Mesodermal cell (in vitro differentiated cells): ENCODE measurements around the gene SEMA5A.

Experiments
- H3K27ac ChIP-seq: 2 replicates; pipeline ENCODE4 v1.7.0; 2013; ENCODE audit warnings: mild to moderate bottlenecking, low read depth, low read length, moderate library complexity; ENCODE audit not compliant: severe bottlenecking
- H3K36me3 ChIP-seq: 2 replicates; pipeline ENCODE4 v1.7.1; 2013; ENCODE audit warnings: mild to moderate bottlenecking, low read length, moderate library complexity; ENCODE audit not compliant: control insufficient read depth, insufficient read depth
- H3K4me1 ChIP-seq: one replicate; pipeline ENCODE4 v1.7.1; 2013; ENCODE audit warnings: mild to moderate bottlenecking, low read length; ENCODE audit not compliant: insufficient read depth, control insufficient read depth, poor library complexity, severe bottlenecking
- H3K4me3 ChIP-seq: 2 replicates; pipeline ENCODE4 v1.7.0; 2013; ENCODE audit warnings: low read length, control low read depth, mild to moderate bottlenecking; ENCODE audit not compliant: insufficient read depth, poor library complexity, severe bottlenecking; ENCODE audit errors: extremely low read depth
- H3K9me3 ChIP-seq: 2 replicates; pipeline ENCODE4 v1.7.1; 2013; ENCODE audit warnings: mild to moderate bottlenecking, low read length, moderate library complexity; ENCODE audit not compliant: control insufficient read depth
- WGBS, 2 experiments: methylation state at CpG; one replicate each; pipeline ENCODE4 v1.1.5; 2013; ENCODE audit warnings: missing lambda C conversion rate in 2 of 2; ENCODE audit not compliant: insufficient coverage in 2 of 2; 5-methylcytosine and 5-hydroxymethylcytosine counted together

The SEMA5A gene

GRCh38 chr5:9398227-9398626, 147.6 kb downstream of the SEMA5A start:
- no peak overlapping the region for H3K4me3 ChIP-seq
- H3K27ac ChIP-seq, result no peak overlapping the region
- H3K36me3 ChIP-seq, result peaks cover 7% of the 10 kb centered on the region
- WGBS, 2 experiments, result 93 to 100% methylated on average over 1 to 3 of the region's 3 CpGs
- no peaks in the 10 kb centered on the region for H3K9me3 ChIP-seq
- H3K4me1 ChIP-seq, result no peaks in the 10 kb centered on the region

- Histone ChIP-seq H3K27ac (no peak overlapping the region), H3K9me3 (no peaks in the 10 kb centered on the region), H3K4me3 (no peak overlapping the region), H3K4me1 (no peaks in the 10 kb centered on the region), H3K36me3 (peaks cover 11% of the 10 kb centered on the region)
- 55 to 78% methylated on average over 1 to 2 of the region's 2 CpGs for WGBS, 2 experiments
Observed at GRCh38 chr5:9396285-9396770, 149.5 kb downstream of the SEMA5A start.

- Histone ChIP-seq H3K9me3 (no peaks in the 10 kb centered on the region), H3K27ac (no peak overlapping the region), H3K4me3 (no peak overlapping the region), H3K4me1 (no peaks in the 10 kb centered on the region), H3K36me3 (peaks cover 11% of the 10 kb centered on the region)
- WGBS, 2 experiments, result 95 to 100% methylated on average over 1 to 2 of the region's 2 CpGs
Observed at GRCh38 chr5:9395706-9396105, 150.2 kb downstream of the SEMA5A start.

GRCh38 chr5:9394221-9394620, 151.7 kb downstream of the SEMA5A start:
- Histone ChIP-seq H3K27ac (no peak overlapping the region), H3K4me1 (peaks cover 4% of the 10 kb centered on the region), H3K36me3 (peaks cover 11% of the 10 kb centered on the region), H3K9me3 (no peaks in the 10 kb centered on the region), H3K4me3 (no peak overlapping the region)
- WGBS, 2 experiments, result 80 to 96% methylated on average over 4 to 6 of the region's 6 CpGs

GRCh38 chr5:9392625-9393024, 153.2 kb downstream of the SEMA5A start:
- H3K36me3 ChIP-seq, result peaks cover 11% of the 10 kb centered on the region
- no peak overlapping the region for H3K27ac ChIP-seq
- no peaks in the 10 kb centered on the region for H3K9me3 ChIP-seq
- H3K4me3 ChIP-seq, result no peak overlapping the region
- H3K4me1 ChIP-seq, result peaks cover 4% of the 10 kb centered on the region
- 100% methylated on average over 1 of the region's 1 CpG; no CpG with 5 or more reads in 1 of the 2 experiments for WGBS, 2 experiments

GRCh38 chr5:9391080-9391479, 154.8 kb downstream of the SEMA5A start:
- peaks cover 16% of the 10 kb centered on the region for H3K36me3 ChIP-seq
- no peaks in the 10 kb centered on the region for H3K9me3 ChIP-seq
- no peak overlapping the region for H3K27ac ChIP-seq
- WGBS, 2 experiments, result 94 to 100% methylated on average over 2 to 3 of the region's 4 CpGs
- H3K4me3 ChIP-seq, result no peak overlapping the region
- H3K4me1 ChIP-seq, result peaks cover 4% of the 10 kb centered on the region

GRCh38 chr5:9390113-9390512, 155.8 kb downstream of the SEMA5A start:
- H3K27ac ChIP-seq, result no peak overlapping the region
- H3K36me3 ChIP-seq, result peaks cover 20% of the 10 kb centered on the region
- peaks cover 4% of the 10 kb centered on the region for H3K4me1 ChIP-seq
- H3K4me3 ChIP-seq, result no peak overlapping the region
- 100% methylated on average over 1 of the region's 1 CpG; no CpG with 5 or more reads in 1 of the 2 experiments for WGBS, 2 experiments
- H3K9me3 ChIP-seq, result no peaks in the 10 kb centered on the region

- H3K36me3 ChIP-seq, result peaks cover 17% of the 10 kb centered on the region
- WGBS, 2 experiments, result 93 to 96% methylated on average over 4 of the region's 5 CpGs
Observed at GRCh38 chr5:9388941-9389674, 156.8 kb downstream of the SEMA5A start.

GRCh38 chr5:9387879-9388278, 158.0 kb downstream of the SEMA5A start:
- no peak overlapping the region for H3K4me3 ChIP-seq
- no peak overlapping the region for H3K27ac ChIP-seq
- WGBS, 2 experiments, result no CpG with 5 or more reads among the region's 3 CpGs
- no peaks in the 10 kb centered on the region for H3K9me3 ChIP-seq
- H3K36me3 ChIP-seq, result peaks cover 11% of the 10 kb centered on the region
- peaks cover 4% of the 10 kb centered on the region for H3K4me1 ChIP-seq

More at GRCh38 chr5:9388941-9389674, 156.8 kb downstream of the SEMA5A start:
- Histone ChIP-seq H3K9me3 (no peaks in the 10 kb centered on the region), H3K27ac (peak overlapping the region; percentile 34), H3K4me3 (no peak overlapping the region), H3K4me1 (peaks cover 4% of the 10 kb centered on the region)

GRCh38 chr5:9386945-9387344, 158.9 kb downstream of the SEMA5A start:
- no peak overlapping the region for H3K4me3 ChIP-seq
- peaks cover 4% of the 10 kb centered on the region for H3K4me1 ChIP-seq
- H3K9me3 ChIP-seq, result no peaks in the 10 kb centered on the region
- H3K36me3 ChIP-seq, result peaks cover 10% of the 10 kb centered on the region
- WGBS, 2 experiments, result 92 to 95% methylated on average over 2 to 4 of the region's 4 CpGs
- H3K27ac ChIP-seq, result no peak overlapping the region

- 83% methylated on average over 1 of the region's 1 CpG; no CpG with 5 or more reads in 1 of the 2 experiments for WGBS, 2 experiments
- Histone ChIP-seq H3K36me3 (peaks cover 35% of the 10 kb centered on the region), H3K9me3 (no peaks in the 10 kb centered on the region), H3K4me3 (no peak overlapping the region), H3K27ac (no peak overlapping the region), H3K4me1 (no peaks in the 10 kb centered on the region)
Observed at GRCh38 chr5:9382522-9382921, 163.4 kb downstream of the SEMA5A start.
